ENCODE data around the gene PLEKHM3. TPM values are rescaled to one million over a fixed set of nuclear protein-coding genes. Genes with fewer than 3 reads are reported as not detected.

The PLEKHM3 gene
- total RNA-seq, 2 donors from 2014 or later = 20.5 to 21.8 TPM

DNA sequence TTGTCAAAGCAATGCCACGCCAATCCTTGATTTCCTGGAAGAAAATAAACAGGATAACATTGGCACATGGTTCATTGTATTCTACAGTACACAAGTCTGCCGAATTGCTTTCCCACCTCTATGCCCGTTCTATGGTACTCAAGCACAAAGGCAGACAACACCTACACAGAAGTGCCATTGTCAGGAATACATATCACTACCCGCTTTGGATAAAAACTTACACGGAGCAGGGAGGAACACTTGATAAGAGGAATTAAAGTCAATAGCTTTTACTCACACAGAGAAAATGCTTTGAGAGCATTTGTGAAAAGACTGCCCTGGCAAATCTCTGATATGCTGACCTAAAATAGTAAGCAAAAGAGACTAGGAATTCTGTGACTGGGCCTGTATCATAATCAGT, 23.4 kb downstream of the PLEKHM3 start:
- Histone ChIP-seq H3K4me3 (no peak overlapping the region), H3K9me3 (no peaks in the 10 kb centered on the region), H3K27me3 (replicated peaks; ENCODE audit: insufficient read depth) (no peaks in the 10 kb centered on the region), H3K36me3 (peaks cover 5% of the 10 kb centered on the region), H3K27ac (no peak overlapping the region), H3K4me1 (ENCODE audit: control insufficient read depth in 1 of 2, low read depth in 2 of 2) (peaks cover 0 to 6% of the 10 kb centered on the region in 2 donors)
- DNase-seq (ENCODE audit: low spot score) = no peak
- ATAC-seq (ENCODE audit: insufficient number of reproducible peaks, low FRiP score, low read depth) = no peak
- TF ChIP-seq, protein P1, sequence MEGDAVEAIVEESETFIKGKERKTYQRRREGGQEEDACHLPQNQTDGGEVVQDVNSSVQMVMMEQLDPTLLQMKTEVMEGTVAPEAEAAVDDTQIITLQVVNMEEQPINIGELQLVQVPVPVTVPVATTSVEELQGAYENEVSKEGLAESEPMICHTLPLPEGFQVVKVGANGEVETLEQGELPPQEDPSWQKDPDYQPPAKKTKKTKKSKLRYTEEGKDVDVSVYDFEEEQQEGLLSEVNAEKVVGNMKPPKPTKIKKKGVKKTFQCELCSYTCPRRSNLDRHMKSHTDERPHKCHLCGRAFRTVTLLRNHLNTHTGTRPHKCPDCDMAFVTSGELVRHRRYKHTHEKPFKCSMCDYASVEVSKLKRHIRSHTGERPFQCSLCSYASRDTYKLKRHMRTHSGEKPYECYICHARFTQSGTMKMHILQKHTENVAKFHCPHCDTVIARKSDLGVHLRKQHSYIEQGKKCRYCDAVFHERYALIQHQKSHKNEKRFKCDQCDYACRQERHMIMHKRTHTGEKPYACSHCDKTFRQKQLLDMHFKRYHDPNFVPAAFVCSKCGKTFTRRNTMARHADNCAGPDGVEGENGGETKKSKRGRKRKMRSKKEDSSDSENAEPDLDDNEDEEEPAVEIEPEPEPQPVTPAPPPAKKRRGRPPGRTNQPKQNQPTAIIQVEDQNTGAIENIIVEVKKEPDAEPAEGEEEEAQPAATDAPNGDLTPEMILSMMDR (IDR thresholded peaks at IDR 0.05) = no peak

DNA sequence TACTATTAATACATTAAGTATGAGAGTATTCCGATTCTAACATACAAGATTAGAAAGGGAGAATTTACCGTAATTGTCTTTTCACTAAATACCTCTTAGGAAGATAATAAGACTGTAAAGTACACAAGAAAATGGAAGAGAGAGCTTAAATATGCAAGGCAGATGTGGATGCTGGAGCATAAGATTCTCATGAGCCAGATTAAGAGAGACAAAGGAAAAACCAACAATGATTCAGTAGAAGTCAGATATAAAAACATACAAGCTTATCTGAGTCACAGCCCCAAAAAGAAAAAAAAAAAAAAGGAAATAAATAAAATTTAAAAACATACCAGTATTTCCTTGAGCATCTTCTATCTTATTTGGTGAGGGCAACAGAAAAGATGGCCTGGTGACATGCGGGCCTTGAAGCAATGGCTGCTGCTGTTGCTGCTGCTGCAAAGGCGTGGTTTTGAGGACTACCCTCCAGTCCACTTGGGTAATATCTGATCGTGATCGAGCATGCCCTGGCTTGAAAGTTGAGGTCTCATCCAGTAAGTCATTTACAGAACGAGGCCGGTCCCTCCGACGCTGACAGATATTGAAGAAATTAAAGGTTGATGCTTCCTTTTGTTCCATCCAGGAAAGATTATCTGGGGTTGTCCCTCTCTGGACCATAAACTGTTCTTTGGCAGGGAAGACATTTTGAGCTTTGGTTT, 24.5 kb downstream of the PLEKHM3 start:
- Histone ChIP-seq H3K27me3 (replicated peaks; ENCODE audit: insufficient read depth) (no peaks in the 10 kb centered on the region), H3K27ac (no peak overlapping the region), H3K36me3 (peaks cover 5% of the 10 kb centered on the region), H3K4me3 (no peak overlapping the region), H3K4me1 (ENCODE audit: control insufficient read depth in 1 of 2, low read depth in 2 of 2) (peaks cover 0 to 6% of the 10 kb centered on the region in 2 donors), H3K9me3 (no peaks in the 10 kb centered on the region)
- ATAC-seq (ENCODE audit: insufficient number of reproducible peaks, low FRiP score, low read depth) (no peak), DNase-seq (ENCODE audit: low spot score) (no peak)
- TF ChIP-seq, protein P1 (IDR thresholded peaks at IDR 0.05) = no peak

DNA sequence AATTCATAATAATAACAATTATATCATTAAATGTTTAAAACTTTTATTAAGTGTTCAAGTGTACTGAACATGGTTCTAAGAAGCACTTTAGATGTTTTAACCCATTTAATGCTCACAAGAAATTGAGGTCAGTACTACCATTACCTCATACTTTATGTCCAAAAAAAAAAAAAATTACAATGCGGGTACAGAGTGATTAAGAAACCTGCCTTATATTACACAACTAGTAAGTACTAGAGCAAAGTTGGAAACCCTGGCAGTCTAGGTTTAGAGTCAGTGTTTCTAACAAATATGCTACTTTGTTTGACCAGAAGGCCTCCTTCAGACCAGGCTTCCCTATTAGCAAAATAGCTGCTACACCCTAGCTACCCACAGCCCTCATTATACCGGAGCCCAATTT, 28.5 kb downstream of the PLEKHM3 start:
- H3K27ac ChIP-seq = no peak overlapping the region
- DNase-seq (ENCODE audit: low spot score) = no peak
- no peaks in the 10 kb centered on the region for H3K27me3 ChIP-seq (replicated peaks; ENCODE audit: insufficient read depth)
- TF ChIP-seq, protein P1 (IDR thresholded peaks at IDR 0.05) = no peak
- no peak overlapping the region for H3K4me3 ChIP-seq
- H3K36me3 ChIP-seq = peaks cover 5% of the 10 kb centered on the region
- H3K9me3 ChIP-seq = no peaks in the 10 kb centered on the region
- H3K4me1 ChIP-seq (ENCODE audit: control insufficient read depth in 1 of 2, low read depth in 2 of 2) = peaks cover 2 to 12% of the 10 kb centered on the region in 2 donors
- ATAC-seq (ENCODE audit: insufficient number of reproducible peaks, low FRiP score, low read depth) = no peak

DNA sequence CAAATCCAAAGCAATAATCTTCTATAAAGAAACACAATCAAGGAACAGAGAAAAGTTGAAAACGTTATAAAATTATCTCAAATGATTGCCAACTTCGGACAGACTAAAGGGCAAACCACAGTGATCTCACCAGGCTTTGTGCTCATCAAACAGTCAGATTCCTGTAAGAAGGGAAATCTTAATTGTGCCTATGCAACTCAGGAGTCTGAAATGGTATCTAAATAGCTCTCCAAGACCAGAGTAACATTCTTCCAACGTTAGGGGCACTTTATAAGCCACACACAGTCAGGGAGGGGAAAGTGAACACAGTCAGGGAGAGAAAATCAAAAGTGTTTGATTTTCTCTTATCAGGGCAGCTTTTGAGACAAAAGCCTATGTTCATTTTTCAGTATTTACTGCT, 29.4 kb downstream of the PLEKHM3 start:
- H3K4me3 ChIP-seq = no peak overlapping the region
- no peak for ATAC-seq (ENCODE audit: insufficient number of reproducible peaks, low FRiP score, low read depth)
- H3K36me3 ChIP-seq = peaks cover under 1% of the 10 kb centered on the region
- no peaks in the 10 kb centered on the region for H3K27me3 ChIP-seq (replicated peaks; ENCODE audit: insufficient read depth)
- H3K4me1 ChIP-seq (ENCODE audit: control insufficient read depth in 1 of 2, low read depth in 2 of 2) = peaks cover 2 to 12% of the 10 kb centered on the region in 2 donors
- no peak for DNase-seq (ENCODE audit: low spot score)
- H3K27ac ChIP-seq = no peak overlapping the region
- no peaks in the 10 kb centered on the region for H3K9me3 ChIP-seq
- TF ChIP-seq, protein P1 (IDR thresholded peaks at IDR 0.05) = no peak

DNA sequence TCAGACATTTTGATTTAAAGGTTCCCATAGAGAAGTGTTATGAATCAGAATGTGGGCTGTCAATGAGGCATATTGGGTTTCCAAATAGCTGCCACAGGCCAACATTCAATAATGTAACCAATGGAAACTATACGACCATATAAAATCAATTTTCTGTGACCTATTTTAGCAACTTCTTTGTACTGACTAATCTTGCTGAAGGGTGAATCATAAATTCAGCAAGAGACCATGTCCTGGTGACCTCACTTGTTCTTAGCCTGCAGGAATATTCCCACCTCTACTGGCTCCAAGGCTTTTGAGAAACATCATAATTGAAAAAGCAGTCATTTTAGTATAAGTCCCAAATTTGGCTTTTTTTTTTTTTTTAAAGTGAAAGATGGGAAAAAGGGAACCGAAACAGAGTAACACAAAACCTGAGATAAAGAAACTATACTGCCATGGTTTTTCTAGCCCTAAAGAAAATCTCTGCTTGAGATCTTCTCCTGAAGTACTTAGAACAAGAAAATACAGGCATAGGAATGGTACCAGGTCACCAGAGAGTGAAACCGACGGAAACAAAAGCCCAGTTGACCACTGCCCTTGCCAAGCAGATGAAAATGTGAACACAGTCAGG, 32.1 kb downstream of the PLEKHM3 start:
- ATAC-seq (ENCODE audit: insufficient number of reproducible peaks, low FRiP score, low read depth) (no peak), DNase-seq (ENCODE audit: low spot score) (no peak)
- Histone ChIP-seq H3K27me3 (replicated peaks; ENCODE audit: insufficient read depth) (no peaks in the 10 kb centered on the region), H3K27ac (no peak overlapping the region), H3K36me3 (no peaks in the 10 kb centered on the region), H3K4me1 (ENCODE audit: control insufficient read depth in 1 of 2, low read depth in 2 of 2) (peaks cover 2 to 12% of the 10 kb centered on the region in 2 donors), H3K4me3 (no peak overlapping the region), H3K9me3 (no peaks in the 10 kb centered on the region)
- TF ChIP-seq, protein P1 (IDR thresholded peaks at IDR 0.05) = no peak
